ENCODE measurements around the gene YAE1.

DNA sequence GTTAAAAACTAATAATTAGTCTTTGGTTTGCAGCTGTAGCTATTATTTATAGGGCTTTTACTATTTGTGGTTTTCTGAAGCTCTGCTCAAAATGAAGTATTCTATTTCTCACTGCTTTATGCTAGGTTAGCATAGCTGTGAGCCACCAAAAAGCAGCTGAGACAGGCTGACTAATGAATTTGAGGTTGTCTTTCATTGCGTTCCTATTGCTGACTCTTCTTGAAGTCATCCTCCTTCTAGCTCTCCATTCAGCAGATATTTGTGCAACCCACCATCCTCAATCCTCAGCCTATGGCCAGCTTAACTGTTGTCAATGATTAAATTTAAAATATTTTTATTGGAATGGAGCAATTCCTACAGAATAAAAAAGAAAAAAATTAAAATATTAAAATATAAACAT, 55.1 kb downstream of the YAE1 start:
- TF ChIP-seq, protein P1, sequence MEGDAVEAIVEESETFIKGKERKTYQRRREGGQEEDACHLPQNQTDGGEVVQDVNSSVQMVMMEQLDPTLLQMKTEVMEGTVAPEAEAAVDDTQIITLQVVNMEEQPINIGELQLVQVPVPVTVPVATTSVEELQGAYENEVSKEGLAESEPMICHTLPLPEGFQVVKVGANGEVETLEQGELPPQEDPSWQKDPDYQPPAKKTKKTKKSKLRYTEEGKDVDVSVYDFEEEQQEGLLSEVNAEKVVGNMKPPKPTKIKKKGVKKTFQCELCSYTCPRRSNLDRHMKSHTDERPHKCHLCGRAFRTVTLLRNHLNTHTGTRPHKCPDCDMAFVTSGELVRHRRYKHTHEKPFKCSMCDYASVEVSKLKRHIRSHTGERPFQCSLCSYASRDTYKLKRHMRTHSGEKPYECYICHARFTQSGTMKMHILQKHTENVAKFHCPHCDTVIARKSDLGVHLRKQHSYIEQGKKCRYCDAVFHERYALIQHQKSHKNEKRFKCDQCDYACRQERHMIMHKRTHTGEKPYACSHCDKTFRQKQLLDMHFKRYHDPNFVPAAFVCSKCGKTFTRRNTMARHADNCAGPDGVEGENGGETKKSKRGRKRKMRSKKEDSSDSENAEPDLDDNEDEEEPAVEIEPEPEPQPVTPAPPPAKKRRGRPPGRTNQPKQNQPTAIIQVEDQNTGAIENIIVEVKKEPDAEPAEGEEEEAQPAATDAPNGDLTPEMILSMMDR (IDR thresholded peaks at IDR 0.05; ENCODE audit: insufficient read depth, low read depth, low read length) = no peak
- no peak for TF ChIP-seq EZH2 (IDR thresholded peaks at IDR 0.05; ENCODE audit: insufficient read depth, low read length)

All from astrocyte (in vitro differentiated cells and primary cell).